NK-92 (cell line): ENCODE results near the gene SNRNP70.
"Not testable (repeated sequence)": the region's sequence is repeated elsewhere in the genome, so short reads cannot be mapped to it uniquely, and the experiment has no call there.

Source experiments
- DNase-seq: peaks from one replicate; lab custom pipeline; 2025; ENCODE audit not compliant: unreplicated experiment; lab: John Stamatoyannopoulos, UW

Gene SNRNP70

GRCh38 chr19:49118565-49119410 lies 33.5 kb downstream of the SNRNP70 start, which contains the start of gene C19orf73:
C19orf73 (minus strand) TSS chr19:49119143; CDS start chr19:49119022, 121 bp downstream.
- peak; percentile 60 for DNase-seq

GRCh38 chr19:49119411-49120324 lies 34.4 kb downstream of the SNRNP70 start, which contains the start of gene PPFIA3:
PPFIA3 (plus strand) TSS chr19:49119544; CDS start chr19:49127874, 8,330 bp downstream.
- DNase-seq, result no peak

GRCh38 chr19:49120325-49120683 lies 35.1 kb downstream of the SNRNP70 start:
- DNase-seq, result no peak

- DNase-seq, result no peak
These were observed 35.6 kb downstream of the SNRNP70 start for GRCh38 chr19:49120868-49121267.

GRCh38 chr19:49121841-49122240 lies 36.6 kb downstream of the SNRNP70 start:
- DNase-seq, result not testable (repeated sequence)

- DNase-seq, result not testable (repeated sequence)
These were observed 38.0 kb downstream of the SNRNP70 start for GRCh38 chr19:49123285-49123684.

- no peak for DNase-seq
These were observed 39.9 kb downstream of the SNRNP70 start for GRCh38 chr19:49125025-49125731.

- no peak for DNase-seq
These were observed 41.3 kb downstream of the SNRNP70 start for GRCh38 chr19:49126575-49126974.

GRCh38 chr19:49127225-49127624 lies 42.0 kb downstream of the SNRNP70 start:
- not testable (repeated sequence) for DNase-seq

- peak; percentile 57 for DNase-seq
These were observed 42.7 kb downstream of the SNRNP70 start for GRCh38 chr19:49127674-49128544.

- no peak for DNase-seq
These were observed 43.4 kb downstream of the SNRNP70 start for GRCh38 chr19:49128545-49129237.

GRCh38 chr19:49129238-49129583 lies 44.0 kb downstream of the SNRNP70 start:
- DNase-seq, result no peak

GRCh38 chr19:49130325-49130724 lies 45.1 kb downstream of the SNRNP70 start:
- DNase-seq, result no peak

GRCh38 chr19:49132974-49133609 lies 47.8 kb downstream of the SNRNP70 start:
- no peak for DNase-seq

- no peak for DNase-seq
These were observed 48.6 kb downstream of the SNRNP70 start for GRCh38 chr19:49133621-49134454.

GRCh38 chr19:49135686-49136085 lies 50.4 kb downstream of the SNRNP70 start:
- no peak for DNase-seq

- no peak for DNase-seq
These were observed 51.5 kb downstream of the SNRNP70 start for GRCh38 chr19:49136771-49137171.

- no peak for DNase-seq
These were observed 55.7 kb downstream of the SNRNP70 start for GRCh38 chr19:49140951-49141350.
